HG03378 (cell line): ENCODE data around the gene DCLK3.

Experiments
- ATAC-seq: cut with Tn5 transposase; IDR thresholded peaks from one replicate; pipeline ENCODE4 v1.9.1; 2021; ENCODE audit warnings: mild to moderate bottlenecking, moderate library complexity; ENCODE audit not compliant: unreplicated experiment

The DCLK3 gene

GRCh38 chr3:36679384-36680200 lies 84.8 kb downstream of the DCLK3 start:
- peak; percentile 69 for ATAC-seq

- no peak for ATAC-seq
Observed at GRCh38 chr3:36678216-36679013, 85.9 kb downstream of the DCLK3 start.

GRCh38 chr3:36677331-36678007 lies 86.9 kb downstream of the DCLK3 start:
- peak; percentile 76 for ATAC-seq

- no peak for ATAC-seq
Observed at GRCh38 chr3:36674816-36675215, 89.5 kb downstream of the DCLK3 start.

DNA sequence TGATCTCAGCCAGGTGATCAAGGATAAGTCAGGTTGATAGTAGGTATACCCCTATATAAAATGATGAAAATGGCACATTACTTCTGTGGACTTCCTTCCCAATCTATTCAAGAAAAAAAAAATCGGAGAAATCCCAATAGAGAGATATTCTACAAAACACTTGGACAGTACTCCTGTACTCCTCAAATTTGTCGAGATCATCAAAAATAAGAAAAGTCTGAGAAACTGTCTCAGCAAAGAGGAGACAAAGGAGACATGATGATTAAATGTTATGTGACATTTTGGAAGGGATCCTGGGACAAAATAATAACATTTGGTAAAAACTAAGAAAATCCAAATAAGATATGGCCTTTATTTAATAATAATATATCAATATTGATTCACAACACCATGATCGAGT lies 94.6 kb downstream of the DCLK3 start:
- ATAC-seq = no peak

- ATAC-seq = no peak
Observed at GRCh38 chr3:36666166-36666565, 98.2 kb downstream of the DCLK3 start.

DNA sequence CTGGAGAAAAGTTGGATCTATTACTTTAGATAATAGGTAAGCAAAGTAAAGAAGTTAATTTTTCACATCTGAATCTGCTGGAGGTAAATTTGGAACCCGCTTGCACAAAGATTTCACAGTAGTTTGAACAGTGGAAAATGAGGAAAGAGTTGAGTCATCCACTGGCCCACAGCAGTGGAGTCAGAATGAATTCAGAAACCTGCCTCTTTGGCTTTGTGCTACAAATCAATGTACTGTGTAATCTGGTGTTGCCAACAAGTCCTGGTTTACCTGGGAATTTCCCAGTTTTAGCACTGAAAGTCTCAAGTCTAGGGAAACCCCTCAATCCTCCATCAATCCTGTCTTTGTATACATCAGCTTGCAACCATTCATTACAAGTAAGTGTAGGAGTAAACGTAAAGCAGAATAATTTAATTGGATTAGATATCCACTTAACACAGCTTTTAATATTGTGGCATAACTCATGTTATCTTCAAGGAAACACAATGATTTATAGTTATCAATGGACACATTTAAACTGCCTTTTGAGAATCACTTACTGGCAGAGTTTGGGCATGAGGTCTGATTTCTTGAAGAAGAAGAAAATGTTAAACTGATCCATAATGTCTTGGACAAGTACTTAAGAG lies 100.6 kb downstream of the DCLK3 start:
- peak; percentile 75 for ATAC-seq

DNA sequence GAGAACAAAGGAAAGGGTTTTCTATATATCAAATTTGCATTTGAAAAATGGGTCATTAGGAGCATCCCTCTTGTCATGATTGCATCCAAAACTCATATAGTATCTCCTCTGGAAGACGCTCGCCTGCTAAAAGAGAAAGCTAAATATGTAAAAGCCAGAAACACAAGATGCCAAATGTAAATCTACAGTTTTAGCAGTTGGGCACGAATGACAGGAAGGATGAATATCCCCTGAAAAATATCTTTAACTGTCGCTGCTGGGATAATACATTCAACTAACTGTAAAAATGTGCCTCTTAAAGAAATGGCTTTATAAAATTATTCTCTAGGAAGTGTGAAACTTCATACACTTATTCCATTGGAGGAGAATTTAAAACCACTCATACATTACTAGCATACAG lies 101.7 kb downstream of the DCLK3 start:
- ATAC-seq = no peak
